H1 (cell line): Measurements from ENCODE around the gene FAM219A. TPM values are rescaled to one million over a fixed set of nuclear protein-coding genes. Genes with fewer than 3 reads are reported as not detected.

Source experiments
- CTCF ChIA-PET: fragments of 300-600 bp; sonication (Branson Sonifier 250); formaldehyde crosslinking; loops from one replicate; lab custom pipeline; 2021; ENCODE audit not compliant: partially characterized antibody; lab: Charles Lee
- POLR2A ChIA-PET: fragments of 300-600 bp; sonication (Branson Sonifier 250); formaldehyde crosslinking; loops from one replicate; lab custom pipeline; 2021; ENCODE audit warnings: inconsistent platforms; ENCODE audit not compliant: partially characterized antibody; lab: Charles Lee
- DNase-seq, 2 experiments: peaks; one replicate each; pipeline versions ENCODE4 v3.0.0 to v3.0.0-alpha.2; 2010 to 2022; ENCODE audit warnings: low spot score in 2 of 2, low read depth in 1 of 2, mixed read lengths in 1 of 2
- FAIRE-seq: peaks from 2 replicates; lab custom pipeline; 2011; peaks lifted over from hg19 to GRCh38; lab: Jason Lieb, UNC
- H2AFZ ChIP-seq: 2 replicates; pipeline ENCODE4 v1.8.1; 2012; ENCODE audit warnings: low read length, inconsistent platforms
- H2AK5ac ChIP-seq: 2 replicates; pipeline ENCODE4 v1.6.1; 2013; ENCODE audit warnings: low read depth, low read length
- H2BK120ac ChIP-seq: replicated peaks from 2 replicates; pipeline ENCODE3; 2013; ENCODE audit warnings: low read depth, low read length, inconsistent platforms
- H2BK12ac ChIP-seq: 2 replicates; pipeline ENCODE4 v1.6.1; 2013; ENCODE audit warnings: low read depth, low read length
- H2BK15ac ChIP-seq: 2 replicates; pipeline ENCODE4 v1.6.1; 2013; ENCODE audit warnings: low read length
- H2BK20ac ChIP-seq: 2 replicates; pipeline ENCODE4 v1.6.1; 2013; ENCODE audit warnings: low read length
- H2BK5ac ChIP-seq: 2 replicates; pipeline ENCODE4 v1.6.1; 2013; ENCODE audit warnings: low read depth, low read length
- H3K14ac ChIP-seq: 2 replicates; pipeline ENCODE4 v1.6.1; 2013; ENCODE audit warnings: inconsistent platforms; ENCODE audit not compliant: insufficient read length
- H3K18ac ChIP-seq: 2 replicates; pipeline ENCODE4 v1.6.1; 2013; ENCODE audit warnings: low read length; ENCODE audit errors: extremely low read depth
- H3K23ac ChIP-seq: 2 replicates; pipeline ENCODE4 v1.6.1; 2013; ENCODE audit warnings: inconsistent platforms; ENCODE audit not compliant: insufficient read length
- H3K23me2 ChIP-seq: 2 replicates; pipeline ENCODE4 v1.6.1; 2013; ENCODE audit warnings: low read depth, low read length
- H3K27ac ChIP-seq: 2 replicates; pipeline ENCODE4 v1.6.1; 2011; ENCODE audit warnings: low read depth, low read length, inconsistent platforms
- H3K27me3 ChIP-seq, 4 experiments: replicated peaks in 1 of 4; 1 replicate in 1 of 4; 2 replicates in 3 of 4; pipeline versions ENCODE4 v1.6.1 to v1.8.1; 2011 to 2013; ENCODE audit warnings: low read length in 3 of 4, mild to moderate bottlenecking in 3 of 4, inconsistent platforms in 2 of 4, mixed read lengths in 2 of 4, moderate library complexity in 1 of 4; ENCODE audit not compliant: control insufficient read depth in 3 of 4, insufficient read depth in 3 of 4; ENCODE audit errors: extremely low read depth in 1 of 4
- H3K36me3 ChIP-seq, 4 experiments: 2 replicates each; pipeline versions ENCODE4 v1.6.1 to v1.8.1; 2011 to 2013; ENCODE audit warnings: mild to moderate bottlenecking in 4 of 4, low read length in 3 of 4, moderate library complexity in 2 of 4, control low read depth in 1 of 4, inconsistent platforms in 1 of 4; ENCODE audit not compliant: insufficient read depth in 4 of 4, control insufficient read depth in 2 of 4
- H3K4ac ChIP-seq: replicated peaks from 2 replicates; pipeline ENCODE3; 2013; ENCODE audit warnings: low read length, low read depth, mixed read lengths, inconsistent platforms; ENCODE audit not compliant: insufficient read length
- H3K4me1 ChIP-seq, 4 experiments: replicated peaks in 1 of 4; 1 replicate in 1 of 4; 2 replicates in 3 of 4; pipeline versions ENCODE4 v1.6.1 to v1.8.1; 2011 to 2013; ENCODE audit warnings: low read length in 3 of 4, inconsistent platforms in 2 of 4, mixed read lengths in 1 of 4; ENCODE audit not compliant: insufficient read depth in 4 of 4, control insufficient read depth in 3 of 4
- H3K4me2 ChIP-seq, 2 experiments: 2 replicates each; pipeline versions ENCODE4 v1.6.1 to v1.8.1; 2011 to 2013; ENCODE audit warnings: low read depth in 2 of 2, low read length in 2 of 2, control low read depth in 1 of 2, inconsistent platforms in 1 of 2, mild to moderate bottlenecking in 1 of 2; ENCODE audit not compliant: insufficient read depth in 1 of 2
- H3K4me3 ChIP-seq, 4 experiments: fragments of 200-600, 300-600 bp in 1 of 4; sonication (generic), shearing (Covaris generic), sonication (Bioruptor Twin) in 1 of 4; 2 replicates each; pipeline versions ENCODE4 v1.5.1 to v1.8.1; 2011 to 2016; ENCODE audit warnings: low read length in 4 of 4, low read depth in 3 of 4, control low read depth in 2 of 4, inconsistent platforms in 2 of 4, mild to moderate bottlenecking in 2 of 4, mixed read lengths in 1 of 4, moderate library complexity in 1 of 4; ENCODE audit not compliant: insufficient read depth in 2 of 4; ENCODE audit errors: extremely low read depth in 1 of 4
- H3K56ac ChIP-seq: replicated peaks from 2 replicates; pipeline ENCODE3; 2013; ENCODE audit warnings: low read depth, mild to moderate bottlenecking, mixed read lengths, low read length, inconsistent platforms; ENCODE audit not compliant: insufficient read length
- H3K79me1 ChIP-seq: 2 replicates; pipeline ENCODE4 v1.6.1; 2013; ENCODE audit warnings: low read depth, low read length, control low read depth
- H3K79me2 ChIP-seq, 2 experiments: 2 replicates each; pipeline versions ENCODE4 v1.6.1 to v1.8.1; 2012 to 2013; ENCODE audit warnings: low read length in 2 of 2, mild to moderate bottlenecking in 2 of 2, inconsistent platforms in 1 of 2; ENCODE audit not compliant: insufficient read depth in 2 of 2, control insufficient read depth in 1 of 2
- H3K9ac ChIP-seq, 4 experiments: replicated peaks in 1 of 4; 1 replicate in 1 of 4; 2 replicates in 3 of 4; pipeline versions ENCODE4 v1.6.1 to v1.8.1; 2011 to 2013; ENCODE audit warnings: low read depth in 3 of 4, low read length in 3 of 4, control low read depth in 2 of 4, mild to moderate bottlenecking in 2 of 4, moderate library complexity in 2 of 4, inconsistent platforms in 1 of 4; ENCODE audit errors: extremely low read depth in 1 of 4
- H3K9me3 ChIP-seq, 2 experiments: 2 replicates each; pipeline versions ENCODE4 v1.6.1 to v1.8.1; 2012 to 2013; ENCODE audit warnings: mild to moderate bottlenecking in 2 of 2, moderate library complexity in 2 of 2, control low read depth in 1 of 2, inconsistent platforms in 1 of 2, low read depth in 1 of 2, low read length in 1 of 2, mixed read lengths in 1 of 2; ENCODE audit not compliant: insufficient read depth in 2 of 2
- H4K20me1 ChIP-seq, 2 experiments: replicated peaks in 1 of 2; 2 replicates each; pipeline versions ENCODE3 to v1.8.1; 2011 to 2013; ENCODE audit warnings: inconsistent platforms in 2 of 2, low read length in 2 of 2, mild to moderate bottlenecking in 1 of 2; ENCODE audit not compliant: insufficient read depth in 2 of 2, control insufficient read depth in 1 of 2
- H4K5ac ChIP-seq: 2 replicates; pipeline ENCODE4 v1.6.1; 2013; ENCODE audit warnings: low read length, low read depth, mixed read lengths, inconsistent platforms; ENCODE audit not compliant: insufficient read length
- H4K8ac ChIP-seq: 2 replicates; pipeline ENCODE4 v1.8.0; 2013; ENCODE audit warnings: mild to moderate bottlenecking, moderate library complexity, low read length, inconsistent platforms; ENCODE audit not compliant: insufficient read depth; ENCODE audit errors: extremely low read depth
- H4K91ac ChIP-seq: replicated peaks from 2 replicates; pipeline ENCODE3; 2013; ENCODE audit warnings: low read length, mixed read lengths, inconsistent platforms; ENCODE audit not compliant: insufficient read length
- ATF3 ChIP-seq: IDR thresholded peaks from 2 replicates; pipeline ENCODE4 v1.6.1; 2011; ENCODE audit warnings: low read depth, mild to moderate bottlenecking, low read length; ENCODE audit not compliant: insufficient read depth
- CBX8 ChIP-seq: fragments of 300-800, 300-1000 bp; sonication (generic); IDR thresholded peaks from 2 replicates; pipeline ENCODE4 v1.7.1; 2016; ENCODE audit warnings: low read depth, low read length, borderline replicate concordance
- CEBPB ChIP-seq: IDR thresholded peaks from 2 replicates; pipeline ENCODE4 v1.6.1; 2012; ENCODE audit warnings: low read depth, low read length
- E2F6 ChIP-seq: IDR thresholded peaks from 2 replicates; pipeline ENCODE4 v1.6.1; 2012; ENCODE audit warnings: inconsistent platforms
- EGR1 ChIP-seq: IDR thresholded peaks from 2 replicates; pipeline ENCODE4 v1.6.1; 2011; ENCODE audit warnings: low read depth, low read length, borderline replicate concordance
- KDM5A ChIP-seq: fragments of 200-600 bp; IDR thresholded peaks from 2 replicates; pipeline ENCODE4 v1.7.1; 2012; ENCODE audit warnings: mild to moderate bottlenecking, low read length, inconsistent platforms, mixed read lengths
- MAX ChIP-seq: IDR thresholded peaks from 2 replicates; pipeline ENCODE4 v1.6.1; 2012; ENCODE audit warnings: inconsistent platforms
- NRF1 ChIP-seq: IDR thresholded peaks from 2 replicates; pipeline ENCODE4 v1.6.1; 2011; ENCODE audit warnings: mild to moderate bottlenecking, low read depth, low read length, improper control_type of control experiment
- RXRA ChIP-seq: IDR thresholded peaks from 2 replicates; pipeline ENCODE4 v1.6.1; 2011; ENCODE audit warnings: low read depth, mild to moderate bottlenecking, low read length, moderate library complexity; ENCODE audit not compliant: insufficient read depth
- SIN3A ChIP-seq, 2 experiments: IDR thresholded peaks in 1 of 2; conservative IDR thresholded peaks in 1 of 2; 2 replicates each; pipeline ENCODE4 v1.6.1; 2011 to 2012; ENCODE audit warnings: low read length in 2 of 2, improper control_type of control experiment in 1 of 2, low read depth in 1 of 2, mild to moderate bottlenecking in 1 of 2
- USF2 ChIP-seq: IDR thresholded peaks from 2 replicates; pipeline ENCODE4 v1.6.1; 2011; ENCODE audit warnings: low read length, improper control_type of control experiment
- WGBS, 2 experiments: shearing (Covaris generic) in 1 of 2; methylation state at CpG; one replicate each; pipeline versions ENCODE4 v1.1.6 to v1.1.7; 2013 to 2015; ENCODE audit warnings: low lambda C conversion rate in 2 of 2, mixed read lengths in 2 of 2, inconsistent platforms in 1 of 2, low coverage in 1 of 2, missing lambda C conversion rate in 1 of 2; ENCODE audit not compliant: insufficient replicate concordance in 2 of 2, insufficient coverage in 1 of 2, insufficient read length in 1 of 2; ENCODE audit errors: extremely low coverage in 1 of 2, missing lambda C conversion rate in 1 of 2; 5-methylcytosine and 5-hydroxymethylcytosine counted together
- polyA plus RNA-seq, 7 experiments: library from polyadenylated mRNA; depleted of rRNA in 3 of 7; stranded (reverse) in 5 of 7; unstranded in 2 of 7; fragments of >200 nt in 5 of 7; fragments of 200-250 nt in 2 of 7; gene quantifications; 1 replicate in 5 of 7; 2 replicates in 1 of 7; 4 replicates in 1 of 7; pipeline versions ENCODE4 v1.2.1 to v1.2.3, GENCODE V29; 2011 to 2013; ENCODE audit warnings: missing spikeins in 2 of 7, mixed read lengths in 2 of 7
- total RNA-seq: library from RNA; stranded (reverse); fragmentation: NEBNext Ultra II Directional; extraction: Animal tissue kit (Norgen Biotek cat#: 25700); gene quantifications from 2 replicates; pipeline ENCODE4 v1.2.1, GENCODE V29; 2021

Gene FAM219A
- total and polyA plus RNA-seq, 2 of the 8 experiments (the other 6 are each of a cell fraction or from before 2014, with no cell fraction given) = 7.7 to 10.4 TPM

GRCh38 chr9:34373749-34374148 is 84.6 kb downstream of the FAM219A start:
- Histone ChIP-seq H3K9me3 (no peaks in the 10 kb centered on the region; a peak in 1 of 4 replicates), H3K9ac (no peak overlapping the region), H2BK15ac (no peak overlapping the region), H2BK5ac (no peak overlapping the region), H3K4me3 (no peak overlapping the region), H3K79me2 (no peaks in the 10 kb centered on the region), H3K14ac (no peak overlapping the region), H4K91ac (no peak overlapping the region), H2BK20ac (no peak overlapping the region), H3K56ac (no peak overlapping the region), H2BK12ac (no peak overlapping the region), H3K79me1 (no peaks in the 10 kb centered on the region; the same call in 1 of the 2 replicates), H3K23ac (no peak overlapping the region), H2AK5ac (no peak overlapping the region), H4K20me1 (peaks cover 0 to 4% of the 10 kb centered on the region in 2 experiments), H3K27me3 (peaks cover 0 to 6% (median 3%) of the 10 kb centered on the region in 4 experiments; a peak in 3 of 7 replicates), H3K4me1 (peaks cover 3 to 4% (median 3%) of the 10 kb centered on the region in 4 experiments; a peak in 6 of 7 replicates), H3K4me2 (no peak overlapping the region), H2AFZ (no peak overlapping the region), H3K23me2 (peaks cover 13% of the 10 kb centered on the region), H3K18ac (no peak overlapping the region), H3K36me3 (peaks cover 0 to 9% (median 0%) of the 10 kb centered on the region in 4 experiments; a peak in 1 of 8 replicates), H4K5ac (no peak overlapping the region), H3K27ac (no peak overlapping the region), H4K8ac (no peak overlapping the region), H2BK120ac (no peak overlapping the region), H3K4ac (no peak overlapping the region)
- DNase-seq (no peak), FAIRE-seq (no peak)
- CTCF ChIA-PET = interaction anchor here (1.6 to 19.4 kb wide), 6 partner anchors 9 to 120 kb away, joined by 5 to 350 read pairs (median 44); no protein-coding TSS in a partner anchor
- 82% methylated on average over 1 of the region's 2 CpGs; no CpG with 5 or more reads in 1 of the 2 experiments for WGBS, 2 experiments
- POLR2A ChIA-PET = interaction anchor here (1.0 to 3.4 kb wide), 2 partner anchors 10 to 24 kb away, joined by 3 to 18 read pairs; no protein-coding TSS in a partner anchor
- TF ChIP-seq ATF3 = no peak
- TF ChIP-seq CEBPB = no peak
- no peak for TF ChIP-seq CBX8
- no peak for TF ChIP-seq E2F6
- no peak for TF ChIP-seq SIN3A (conservative IDR thresholded peaks at IDR 0.05 in 1 of 2, IDR thresholded peaks at IDR 0.05 in 1 of 2; ENCODE audit: low read depth in 1 of 2, low read length in 2 of 2)
- TF ChIP-seq NRF1 = no peak
- TF ChIP-seq MAX = no peak
- no peak for TF ChIP-seq USF2
- no peak for TF ChIP-seq RXRA
- TF ChIP-seq EGR1 = no peak
- TF ChIP-seq KDM5A = no peak
